ENCODE data around the gene ZCCHC4.

- TF ChIP-seq CTCF (conservative IDR thresholded peaks at IDR 0.05 in 1 of 2, IDR thresholded peaks at IDR 0.05 in 1 of 2; ENCODE audit: extremely low read depth in 1 of 2, insufficient read depth in 1 of 2, low read depth in 1 of 2, low read length in 2 of 2) (no peak), EZH2 (IDR thresholded peaks at IDR 0.05; ENCODE audit: borderline replicate concordance, low read length) (no peak)
Measured at GRCh38 chr4:25383647-25384046, 71.1 kb downstream of the ZCCHC4 start.
